NCI-H526 treated with DMSO at 0.1 percent for 48 hours (cell line): ENCODE results near the gene MED12L.

Experiments used
- DNase-seq: peaks from one replicate; lab custom pipeline; 2025; lab: John Stamatoyannopoulos, UW

Gene MED12L

DNA sequence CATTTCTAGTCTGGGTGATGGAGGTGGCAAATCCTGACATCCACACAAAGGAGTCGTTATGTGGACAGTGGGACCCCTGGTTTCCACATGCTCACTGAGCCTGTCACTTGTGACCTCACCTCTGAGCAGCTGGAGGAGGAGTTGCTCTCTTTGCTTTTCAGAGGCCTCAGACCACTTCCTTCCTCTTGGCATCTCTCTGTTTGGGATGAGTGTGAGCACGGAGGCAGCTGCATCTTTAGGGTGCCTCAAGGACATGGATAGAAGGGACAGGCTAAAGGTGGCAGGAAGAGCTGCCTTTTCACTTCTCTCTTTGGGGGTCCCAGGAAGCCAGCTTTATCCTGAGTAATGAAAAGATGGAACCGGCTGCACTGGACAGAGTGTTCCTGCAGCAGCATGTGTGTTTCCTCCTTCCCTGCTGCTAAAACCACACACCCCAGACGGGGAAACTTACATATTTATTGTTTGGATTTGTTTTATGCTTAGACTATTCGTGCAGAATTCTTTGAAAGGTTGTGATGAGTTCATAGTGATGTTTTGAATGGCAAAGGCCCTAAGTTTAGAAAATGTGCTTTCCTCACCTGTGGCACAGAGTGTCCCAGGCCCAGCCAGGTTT lies 85.8 kb downstream of the MED12L start:
- DNase-seq: no peak

DNA sequence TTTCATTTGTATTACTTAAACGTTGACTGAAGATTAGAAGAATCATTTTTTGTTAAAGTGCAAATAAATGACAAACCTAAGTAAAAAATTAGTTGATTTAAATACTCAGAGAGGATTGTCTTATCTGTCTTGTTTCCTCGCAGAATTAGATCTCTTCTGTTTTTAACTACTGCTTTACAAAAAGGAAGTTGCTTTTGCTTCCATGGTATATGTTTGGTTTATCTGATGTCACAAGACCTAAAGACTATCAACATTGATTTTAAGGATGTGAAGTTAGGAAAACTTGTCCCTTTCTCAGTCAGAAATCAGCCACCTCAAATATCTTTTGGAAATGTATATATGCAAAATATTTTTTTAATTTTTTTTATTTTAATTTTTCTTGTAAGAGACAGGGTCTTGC lies 88.9 kb downstream of the MED12L start:
- no peak for DNase-seq

DNA sequence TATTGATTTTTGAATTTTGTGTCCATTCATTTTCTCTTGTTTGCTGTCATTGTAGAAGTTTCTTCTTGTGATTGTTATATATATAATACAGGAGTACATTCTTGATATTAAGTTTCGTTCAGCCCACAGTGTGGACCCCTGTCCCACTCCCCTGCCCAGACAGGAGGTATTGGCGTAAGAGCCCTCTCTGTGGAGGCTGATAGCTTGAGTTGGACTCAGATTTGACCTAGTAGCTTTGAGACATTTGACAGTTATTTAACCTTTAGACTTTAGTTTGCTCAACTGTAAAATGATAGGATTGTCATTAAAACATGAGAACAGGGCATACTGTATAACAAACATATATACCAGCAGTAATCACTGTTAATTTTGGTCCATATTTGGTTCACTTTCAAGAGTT lies 90.5 kb downstream of the MED12L start:
- DNase-seq: no peak

DNA sequence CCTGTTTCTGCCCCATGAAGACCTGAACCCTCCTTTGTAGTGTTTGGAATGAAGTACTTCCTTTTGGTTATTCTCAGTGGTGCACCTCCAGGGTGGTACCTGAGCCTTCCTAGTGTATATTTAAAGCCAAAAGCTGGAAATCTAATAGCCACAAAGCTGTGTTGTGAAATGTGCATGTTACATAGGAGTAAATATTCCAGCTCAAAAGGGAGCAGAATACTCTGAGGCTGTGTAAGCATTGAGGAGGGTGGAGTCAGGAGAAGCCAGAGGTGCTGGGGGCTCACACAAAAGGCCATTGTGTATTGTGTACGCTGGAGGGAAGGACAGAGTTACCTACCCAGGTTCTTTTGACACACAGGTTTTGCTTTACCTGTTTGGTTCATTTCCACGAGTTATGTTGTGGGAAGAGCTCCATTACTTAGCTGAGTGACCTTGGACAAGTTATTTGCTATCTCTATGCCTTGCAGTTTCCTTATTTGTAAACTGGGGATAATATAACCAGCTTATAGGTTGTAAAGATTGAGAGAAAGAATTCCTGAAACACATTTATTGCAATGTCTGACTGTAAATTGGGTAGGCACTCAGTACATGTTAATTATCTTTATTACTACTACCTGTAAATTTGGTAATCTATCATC lies 92.9 kb downstream of the MED12L start:
- DNase-seq: peak; percentile 73

DNA sequence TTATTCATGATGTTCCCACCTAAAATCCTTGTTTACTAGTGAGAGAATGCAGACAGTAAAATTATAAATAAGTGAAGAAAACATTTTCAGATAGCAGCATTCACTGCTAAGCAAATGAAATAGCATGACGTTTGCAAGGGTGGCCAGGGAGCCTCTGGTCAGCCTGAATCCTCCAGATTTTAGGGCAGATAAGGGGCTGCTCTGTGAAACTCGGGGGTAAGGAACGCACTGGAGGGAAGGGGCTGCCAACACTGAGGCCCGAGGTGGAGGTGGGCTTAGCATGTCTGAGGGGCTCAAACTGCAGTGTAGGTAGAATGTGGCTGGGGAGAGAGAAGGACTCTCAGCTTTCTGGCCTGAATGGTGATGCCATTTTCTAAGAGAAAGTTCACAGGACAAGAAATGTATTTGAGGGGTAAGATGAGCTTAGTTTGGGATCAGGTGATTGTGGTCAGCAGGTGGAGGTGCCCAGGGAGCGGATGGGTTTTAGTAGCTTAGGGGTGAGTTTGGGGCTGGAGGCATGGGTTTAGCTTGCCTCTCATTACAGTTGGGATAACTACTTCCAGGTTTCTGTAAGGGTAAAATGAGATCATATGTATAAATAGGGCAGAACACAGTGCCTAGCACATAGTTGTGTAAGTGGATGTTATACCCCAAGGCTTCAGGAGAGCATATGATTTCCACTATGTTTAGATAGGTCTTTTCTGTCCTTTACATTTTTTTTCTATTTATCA lies 97.0 kb downstream of the MED12L start:
- DNase-seq: no peak

DNA sequence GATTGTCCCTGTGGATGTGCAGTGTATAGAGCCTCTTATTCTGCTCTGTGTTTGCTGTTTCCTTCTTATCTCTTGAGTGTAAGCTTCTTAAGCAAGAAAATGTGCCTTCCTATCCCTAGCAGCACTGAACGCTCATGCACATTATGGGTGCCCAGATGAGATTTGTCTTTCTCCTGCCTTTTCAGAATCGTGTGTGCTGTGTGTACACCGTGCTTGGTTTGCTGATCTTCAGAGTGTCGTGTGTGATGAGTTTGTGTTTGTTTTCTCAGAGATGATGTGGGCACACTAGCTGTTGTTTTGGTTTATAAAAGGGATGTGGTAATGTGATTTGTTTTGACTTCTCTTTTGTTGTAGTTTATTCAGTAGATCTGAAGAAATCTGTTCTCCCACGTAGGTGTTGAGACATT lies 97.8 kb downstream of the MED12L start:
- no peak for DNase-seq

DNA sequence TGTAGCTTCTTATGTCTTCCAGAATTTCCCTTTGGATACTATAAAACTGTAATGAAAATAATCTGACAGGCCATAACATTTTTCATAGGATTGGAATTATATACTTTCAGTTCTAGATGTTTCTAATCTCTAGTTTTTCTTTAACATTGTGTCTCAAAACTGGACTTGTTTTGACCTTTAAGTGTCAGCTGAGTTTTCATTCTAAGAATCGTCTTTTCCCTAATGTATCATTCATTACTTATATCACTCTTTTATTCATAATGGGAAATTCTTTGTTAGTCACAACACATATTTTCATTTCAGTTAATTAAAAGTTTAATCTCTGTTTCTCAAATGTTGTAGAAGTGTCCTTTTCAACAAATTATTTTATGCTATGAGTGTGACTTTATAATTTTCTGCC lies 105.6 kb downstream of the MED12L start:
- DNase-seq: no peak

DNA sequence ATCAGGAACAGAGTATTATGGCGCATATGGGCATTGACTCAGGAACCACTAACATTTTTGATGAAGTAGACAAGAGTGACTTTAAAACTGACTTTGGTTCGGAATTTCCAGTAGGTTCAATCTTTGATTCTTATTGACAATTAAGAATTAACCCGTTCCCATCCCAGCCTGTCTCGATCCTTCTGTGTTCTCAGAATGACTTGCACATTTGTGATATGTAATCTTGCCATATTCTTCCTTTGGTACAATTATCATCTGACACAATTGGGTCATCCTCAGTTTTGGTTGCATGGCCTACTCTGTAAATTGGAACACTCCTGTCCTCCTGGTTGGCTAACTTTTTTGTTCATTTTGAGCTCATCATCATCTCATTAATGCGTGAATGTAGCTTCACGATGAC lies 107.1 kb downstream of the MED12L start:
- no peak for DNase-seq

DNA sequence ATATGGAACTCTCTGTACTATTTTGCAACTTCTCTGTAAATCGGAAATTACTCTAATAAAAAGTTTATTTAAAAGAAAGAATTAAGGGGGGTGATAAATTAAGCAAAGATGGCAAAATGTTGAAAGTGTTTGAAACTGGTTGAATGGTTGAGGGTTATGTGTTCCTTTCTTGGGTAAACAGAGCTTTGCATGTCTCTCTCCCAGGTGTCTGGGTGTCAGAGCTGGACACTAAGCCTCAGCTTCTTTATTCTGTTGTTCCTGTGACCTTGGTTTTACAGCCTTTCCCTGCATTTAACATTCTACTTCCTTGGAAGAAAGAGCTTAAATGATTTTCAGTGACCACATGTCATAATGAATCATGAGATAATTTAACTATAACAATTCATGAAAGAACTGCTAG lies 110.4 kb downstream of the MED12L start:
- DNase-seq: peak; percentile 46

DNA sequence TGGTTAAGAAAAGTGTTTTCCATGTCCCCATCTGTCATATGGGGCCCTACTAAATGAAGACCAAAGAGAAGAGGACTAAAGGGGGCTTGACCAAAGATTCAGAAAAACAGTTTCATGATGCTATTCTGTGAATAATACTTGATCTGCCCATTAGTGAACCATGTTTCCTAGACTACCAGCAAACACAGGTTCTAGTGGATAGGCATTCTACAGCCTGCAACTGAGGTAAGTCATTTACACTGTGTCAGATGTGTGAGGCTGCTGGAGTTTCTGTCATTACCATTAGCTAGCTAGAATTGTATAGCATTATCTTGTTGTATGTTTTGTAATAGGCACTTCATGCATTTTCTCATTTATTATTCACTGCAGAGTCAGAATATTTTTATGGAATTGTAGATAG lies 111.0 kb downstream of the MED12L start:
- no peak for DNase-seq

DNA sequence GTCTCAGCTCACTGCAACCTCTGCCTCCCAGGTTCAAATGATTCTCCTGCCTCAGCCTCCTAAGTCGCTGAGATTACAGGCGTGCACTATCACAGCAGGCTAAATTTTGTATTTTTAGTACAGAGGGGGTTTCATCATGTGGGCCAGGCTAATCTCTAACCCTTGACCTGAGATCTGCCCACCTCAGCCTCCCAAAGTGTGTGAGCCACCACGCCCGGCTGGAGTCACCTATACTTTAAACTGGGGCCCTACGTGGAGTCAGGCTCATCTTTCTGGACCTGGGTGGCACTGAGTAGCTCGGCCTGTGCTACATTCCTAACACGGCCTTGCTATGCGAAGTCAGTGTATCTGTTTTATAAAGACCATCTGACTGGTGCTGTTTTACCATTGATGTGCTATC lies 111.8 kb downstream of the MED12L start:
- DNase-seq: no peak

DNA sequence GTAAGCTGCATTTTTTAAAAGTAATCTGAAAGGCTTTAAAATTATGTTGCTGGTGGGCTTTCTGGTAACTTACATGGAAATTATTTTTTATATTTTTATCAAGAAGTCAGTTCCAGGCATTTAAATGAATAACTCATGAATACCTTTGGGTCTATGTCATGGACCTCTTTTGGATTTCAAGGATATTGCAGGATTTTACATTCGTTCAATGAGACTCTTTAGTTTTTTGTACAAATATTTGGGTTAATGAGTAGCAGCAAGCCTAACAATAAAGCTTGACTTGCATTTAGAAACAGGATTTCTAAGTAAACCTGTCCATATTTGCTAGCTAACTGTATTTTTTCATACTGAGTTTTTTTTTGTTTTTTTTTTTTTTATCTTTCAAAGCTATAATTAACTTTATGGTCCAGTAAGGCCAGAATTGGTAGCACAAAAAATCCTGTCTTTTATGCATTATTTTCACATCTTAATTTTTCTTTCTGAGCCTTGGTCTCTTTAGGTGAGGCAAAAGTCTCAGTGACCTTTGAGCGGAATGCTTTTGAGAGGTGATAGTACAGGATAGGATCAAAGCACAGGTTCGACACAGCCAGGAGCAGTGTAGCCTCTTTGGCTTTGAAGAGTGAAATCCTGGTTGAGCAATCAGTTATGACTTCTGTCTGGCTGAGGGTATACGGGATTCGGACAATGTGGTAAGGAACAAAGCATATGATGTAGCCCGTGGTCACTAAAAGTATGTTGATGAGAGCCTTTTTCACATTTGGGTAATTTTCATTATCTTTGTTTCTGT lies 112.7 kb downstream of the MED12L start:
- DNase-seq: no peak

DNA sequence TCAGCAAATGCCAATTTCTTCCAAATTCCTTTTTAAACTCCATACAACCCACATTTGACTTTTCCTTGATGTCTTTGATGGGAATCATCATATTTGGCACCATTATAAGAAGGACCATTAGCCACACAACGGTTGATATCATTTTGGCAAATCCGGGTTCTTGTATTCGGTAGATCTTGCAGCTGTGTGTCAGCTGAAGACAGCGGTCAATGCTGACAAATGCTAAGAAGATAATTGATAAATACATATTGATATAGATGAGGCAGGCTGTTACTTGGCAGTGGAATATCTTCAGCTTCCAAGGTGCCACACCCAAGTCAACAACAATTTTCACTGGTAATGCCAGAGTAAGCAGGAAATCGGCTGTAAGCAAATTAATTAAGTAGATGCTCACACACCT lies 113.4 kb downstream of the MED12L start:
- DNase-seq: peak; percentile 5

DNA sequence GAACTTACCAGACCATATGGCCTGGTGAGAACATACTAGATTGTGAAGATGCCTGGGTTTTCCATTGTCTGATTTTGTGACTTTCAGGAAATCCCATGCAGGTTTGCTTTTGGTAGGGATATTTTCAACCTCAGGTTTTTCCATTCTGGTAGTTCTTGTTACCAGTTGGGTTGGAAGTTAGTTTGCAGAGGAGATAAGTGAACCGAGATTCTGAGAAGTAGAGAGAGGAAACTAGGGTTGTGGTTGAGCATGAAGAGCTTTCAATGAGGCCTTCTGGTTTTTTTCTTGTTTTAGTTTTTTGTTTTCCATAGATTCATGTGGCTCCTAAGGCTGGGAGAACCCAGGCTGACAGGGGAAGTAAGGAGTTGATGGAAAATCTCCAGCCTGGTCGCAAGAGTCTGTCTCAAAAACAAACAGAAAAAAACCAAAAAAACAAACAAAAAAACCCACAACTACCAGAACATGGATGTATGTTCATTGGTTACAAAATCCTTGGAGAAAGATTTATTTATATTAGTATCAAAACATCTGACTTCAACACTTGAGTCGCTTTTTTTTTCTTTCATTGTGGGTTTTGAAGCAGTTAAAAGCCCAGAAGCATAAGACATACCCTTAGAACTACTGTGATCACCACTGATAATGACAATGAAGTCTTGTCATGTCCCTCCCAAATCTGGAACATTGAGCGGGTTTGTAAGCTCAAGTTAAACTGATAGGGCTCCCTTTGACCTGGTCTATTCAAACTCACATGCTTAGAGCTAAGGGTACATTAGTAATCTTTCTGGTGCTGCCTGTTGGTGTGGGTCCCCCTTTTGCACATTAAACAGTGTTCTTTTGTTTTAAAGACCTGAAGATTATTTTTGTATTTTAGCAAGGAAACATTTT lies 114.3 kb downstream of the MED12L start:
- DNase-seq: no peak

DNA sequence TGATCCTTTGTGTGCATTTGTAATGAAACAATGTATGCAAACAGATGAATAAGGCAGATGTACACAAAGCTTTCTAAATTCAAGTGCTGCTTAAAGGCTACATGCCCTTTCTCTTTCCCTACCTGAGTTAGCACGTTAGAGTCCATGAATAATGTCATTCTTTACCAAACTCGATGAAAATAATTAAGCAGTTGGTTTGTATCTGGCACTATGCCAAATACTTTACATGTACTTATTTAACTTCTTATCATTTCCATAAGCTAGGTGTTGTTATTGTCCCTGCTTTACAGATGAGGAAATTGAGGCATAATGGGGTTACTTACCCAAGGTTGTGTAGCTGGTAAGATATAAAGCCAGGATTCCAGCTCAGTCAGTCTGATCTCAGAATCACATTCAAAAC lies 115.1 kb downstream of the MED12L start:
- no peak for DNase-seq

DNA sequence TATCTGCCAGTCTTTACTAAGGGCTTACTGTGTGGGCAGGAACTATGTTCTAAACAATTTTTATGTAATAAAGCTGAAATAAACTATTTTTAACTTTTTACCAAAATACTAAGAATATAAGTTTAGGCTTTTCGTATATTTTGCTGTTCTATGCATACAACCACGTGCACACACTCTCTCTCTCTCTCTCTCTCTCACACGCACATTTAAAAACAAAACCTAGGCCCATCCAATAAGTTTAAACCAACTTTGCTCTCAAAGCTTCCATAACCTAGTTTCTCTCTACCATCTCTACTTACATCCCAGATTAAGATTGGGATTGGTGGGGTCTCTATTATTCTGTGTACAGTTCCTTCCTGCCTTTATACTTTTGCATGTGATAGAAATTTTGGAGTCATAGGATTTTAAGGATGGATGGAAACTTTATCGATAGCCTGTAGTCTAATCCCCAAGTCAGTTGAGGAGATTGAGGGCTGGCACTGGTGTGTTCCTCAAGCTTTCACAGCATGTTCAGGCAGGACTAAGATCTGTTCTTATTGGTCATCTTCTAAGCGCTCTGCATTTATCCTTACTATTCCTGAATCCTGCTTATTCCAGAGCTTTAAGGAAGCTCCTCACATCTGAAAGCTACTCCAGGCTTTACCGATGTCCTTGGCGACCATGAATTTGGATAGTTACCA lies 115.7 kb downstream of the MED12L start:
- no peak for DNase-seq

DNA sequence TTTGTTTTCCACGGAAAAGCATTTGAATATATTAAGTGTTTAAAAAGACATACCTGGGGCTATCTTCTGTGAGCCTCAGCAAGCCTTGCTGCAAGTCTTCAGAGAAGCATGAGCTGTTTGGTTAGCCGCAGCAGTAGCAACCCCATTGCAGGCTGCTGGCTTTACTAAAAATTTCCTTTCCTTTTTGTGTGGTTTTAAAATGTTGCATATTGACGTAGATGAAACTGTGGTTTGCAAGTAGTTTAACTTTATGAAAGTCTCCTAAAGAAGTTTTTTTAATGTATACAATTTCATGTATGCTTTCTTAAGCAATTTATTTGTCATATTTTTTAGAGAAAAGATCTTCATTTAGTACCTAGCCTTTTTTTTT lies 117.6 kb downstream of the MED12L start, which contains the start of gene GPR171:
Gene GPR171, minus strand, starts transcription at position 166 of the 370 bp plus-strand sequence. CDS start 3,830 bp downstream, outside the sequence.
- no peak for DNase-seq

DNA sequence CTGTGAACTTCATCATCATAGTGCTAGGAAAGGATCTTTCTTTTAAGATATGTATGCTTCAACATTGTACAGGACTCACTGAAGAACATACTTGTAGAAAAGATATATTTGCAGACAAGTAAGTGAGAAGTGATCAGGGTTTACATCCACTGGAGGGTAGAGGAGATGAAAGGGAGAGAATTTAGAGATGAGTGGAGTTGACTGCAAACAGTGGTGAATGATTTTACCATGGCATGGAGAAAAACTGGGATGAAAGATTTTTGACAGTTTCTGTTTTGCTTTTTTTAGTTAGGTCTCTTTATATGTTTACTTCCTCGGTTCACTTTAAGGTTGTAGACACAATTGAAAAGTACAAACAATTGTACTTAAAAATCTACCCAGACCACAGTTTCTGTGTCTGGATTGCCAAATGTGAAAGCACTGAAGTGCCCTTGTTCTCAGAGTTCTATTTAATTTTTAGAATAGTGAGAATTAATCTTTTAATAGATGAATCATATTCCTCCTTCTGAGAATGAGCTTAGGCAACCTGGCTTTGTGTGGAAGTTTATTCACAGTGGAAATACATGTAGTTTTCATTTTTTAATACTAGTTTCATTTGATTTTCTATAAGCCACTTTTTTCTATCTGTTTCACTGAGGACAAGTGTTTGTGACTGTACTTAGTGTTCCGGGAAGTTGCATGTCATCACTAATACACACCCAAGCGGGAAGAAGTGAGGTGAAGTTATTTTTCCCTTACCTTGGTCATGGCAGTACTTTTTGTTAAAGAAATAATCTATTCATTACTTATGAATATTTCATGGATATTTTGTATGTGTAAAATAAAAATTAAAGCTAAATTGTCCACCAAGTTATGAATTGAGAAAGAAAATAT lies 119.3 kb downstream of the MED12L start:
- no peak for DNase-seq

DNA sequence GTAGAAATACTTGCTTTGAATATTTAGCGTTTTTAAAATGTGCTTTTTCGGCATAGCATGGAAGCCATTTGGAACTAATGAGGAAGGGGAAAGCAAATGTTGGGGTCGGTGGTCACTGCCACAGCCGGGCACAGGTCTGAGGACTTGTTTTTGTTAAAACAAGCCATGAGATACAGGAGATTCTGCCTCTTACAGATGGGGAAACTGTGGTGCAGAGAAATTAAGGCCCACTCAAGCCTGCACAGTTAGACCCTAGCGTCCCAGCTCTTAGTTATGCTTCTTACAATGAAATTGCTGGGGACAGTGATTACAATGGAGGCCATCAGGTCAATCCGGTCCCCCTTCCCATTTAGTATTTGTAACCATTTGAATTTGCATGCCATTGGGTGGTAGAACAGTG lies 120.0 kb downstream of the MED12L start:
- no peak for DNase-seq

DNA sequence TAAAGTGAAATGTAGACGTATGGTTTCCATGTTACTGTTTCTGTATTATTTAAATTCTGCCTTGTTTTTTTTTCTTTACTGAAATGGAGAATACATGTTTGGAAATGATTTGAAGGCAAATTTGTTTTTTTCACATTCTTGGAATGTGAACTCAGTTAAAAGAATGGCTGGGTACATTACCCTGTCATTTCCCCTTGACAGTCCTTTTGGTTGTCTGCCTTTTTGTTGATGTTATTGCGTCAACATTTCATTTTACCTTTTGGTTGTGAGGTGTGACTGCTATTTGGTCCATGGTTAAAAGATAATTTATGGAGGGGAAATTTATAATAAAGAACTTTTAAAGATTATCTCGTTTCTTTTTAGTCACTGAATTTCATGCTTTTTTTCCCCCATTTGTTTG lies 120.7 kb downstream of the MED12L start:
- DNase-seq: no peak
